Measurements from ENCODE around the gene MYF5. TPM values are rescaled to one million over a fixed set of nuclear protein-coding genes. Genes with fewer than 3 reads are reported as not detected.
A peak's percentile ranks its signal among the peaks of the same experiment; 100 is the strongest.

MYF5 gene
- polyA plus RNA-seq, 3 donors = not detected

DNA sequence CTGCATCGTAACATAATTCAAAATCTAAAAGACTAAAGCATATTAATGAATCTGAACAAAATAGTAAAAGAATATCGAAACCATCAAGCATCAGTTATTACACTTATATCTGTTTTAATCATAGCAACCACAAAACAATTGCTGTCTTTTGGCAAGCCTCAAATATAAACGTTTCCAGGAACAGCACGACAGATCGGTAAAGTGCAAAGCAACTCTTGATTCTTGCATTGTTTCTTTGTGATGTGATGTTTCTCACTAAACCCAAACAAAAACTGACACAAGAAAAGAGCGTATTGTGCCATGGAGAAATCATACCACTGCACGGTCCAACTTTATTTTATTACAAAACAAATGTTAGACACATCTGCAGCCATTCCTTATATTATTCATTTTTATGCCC is 18.5 kb upstream of the MYF5 start:
- Histone ChIP-seq H4K20me1 (ENCODE audit: insufficient read depth, low read length) (no peaks in the 10 kb centered on the region), H3K79me2 (ENCODE audit: insufficient read depth, low read length) (no peaks in the 10 kb centered on the region), H3K9me3 (replicated peaks in 1 of 2; ENCODE audit: control insufficient read depth in 1 of 2, insufficient read depth in 1 of 2, low read length in 2 of 2) (no peaks in the 10 kb centered on the region), H3K4me2 (replicated peaks; ENCODE audit: extremely low read depth, low read length, poor library complexity, severe bottlenecking) (no peak overlapping the region), H3K27ac (ENCODE audit: low read depth in 1 of 2, low read length in 2 of 2) (no peak overlapping the region), H3K9ac (ENCODE audit: insufficient read depth, low read length, poor library complexity, severe bottlenecking) (no peak overlapping the region), H3K4me1 (ENCODE audit: control insufficient read depth in 1 of 2, insufficient read depth in 2 of 2, low read length in 2 of 2) (no peaks in the 10 kb centered on the region), H3K27me3 (ENCODE audit: control insufficient read depth in 2 of 2, insufficient read depth in 2 of 2, low read length in 2 of 2) (no peaks in the 10 kb centered on the region), H3K4me3 (replicated peaks in 1 of 3; ENCODE audit: low read depth in 2 of 3, low read length in 3 of 3) (no peak overlapping the region), H2AFZ (ENCODE audit: insufficient read depth, low read depth, low read length, poor library complexity, severe bottlenecking) (no peak overlapping the region), H3K36me3 (replicated peaks in 1 of 2; ENCODE audit: control insufficient read depth in 1 of 2, insufficient read depth in 2 of 2, low read length in 2 of 2) (no peaks in the 10 kb centered on the region)
- Mint-ChIP-seq H3K27ac (no peak overlapping the region), H3K4me1 (no peaks in the 10 kb centered on the region), H3K4me3 (no peak overlapping the region), H3K9me3 (no peaks in the 10 kb centered on the region), H3K36me3 (no peaks in the 10 kb centered on the region), H3K27me3 (ENCODE audit: low read depth in 3 of 3) (peaks cover 2 to 6% (median 2%) of the 10 kb centered on the region in 3 donors)
- TF ChIP-seq, protein P1, sequence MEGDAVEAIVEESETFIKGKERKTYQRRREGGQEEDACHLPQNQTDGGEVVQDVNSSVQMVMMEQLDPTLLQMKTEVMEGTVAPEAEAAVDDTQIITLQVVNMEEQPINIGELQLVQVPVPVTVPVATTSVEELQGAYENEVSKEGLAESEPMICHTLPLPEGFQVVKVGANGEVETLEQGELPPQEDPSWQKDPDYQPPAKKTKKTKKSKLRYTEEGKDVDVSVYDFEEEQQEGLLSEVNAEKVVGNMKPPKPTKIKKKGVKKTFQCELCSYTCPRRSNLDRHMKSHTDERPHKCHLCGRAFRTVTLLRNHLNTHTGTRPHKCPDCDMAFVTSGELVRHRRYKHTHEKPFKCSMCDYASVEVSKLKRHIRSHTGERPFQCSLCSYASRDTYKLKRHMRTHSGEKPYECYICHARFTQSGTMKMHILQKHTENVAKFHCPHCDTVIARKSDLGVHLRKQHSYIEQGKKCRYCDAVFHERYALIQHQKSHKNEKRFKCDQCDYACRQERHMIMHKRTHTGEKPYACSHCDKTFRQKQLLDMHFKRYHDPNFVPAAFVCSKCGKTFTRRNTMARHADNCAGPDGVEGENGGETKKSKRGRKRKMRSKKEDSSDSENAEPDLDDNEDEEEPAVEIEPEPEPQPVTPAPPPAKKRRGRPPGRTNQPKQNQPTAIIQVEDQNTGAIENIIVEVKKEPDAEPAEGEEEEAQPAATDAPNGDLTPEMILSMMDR (IDR thresholded peaks at IDR 0.05) = no peak
- DNase-seq = no peak
- 92% methylated on average over 2 of the region's 7 CpGs for WGBS (ENCODE audit: insufficient coverage)
- intact Hi-C loops (cut with micrococcal nuclease) = no loop called here

GRCh38 chr12:80698847-80699542 is 17.7 kb upstream of the MYF5 start:
- H3K4me3 Mint-ChIP-seq = peak overlapping the region in 1 of 2 donors; percentile 19
- no peaks in the 10 kb centered on the region for H3K4me1 Mint-ChIP-seq
- Histone ChIP-seq H3K4me3 (replicated peaks in 1 of 3; ENCODE audit: low read depth in 2 of 3, low read length in 3 of 3) (no peak overlapping the region), H3K9me3 (replicated peaks in 1 of 2; ENCODE audit: control insufficient read depth in 1 of 2, insufficient read depth in 1 of 2, low read length in 2 of 2) (no peaks in the 10 kb centered on the region), H3K79me2 (ENCODE audit: insufficient read depth, low read length) (no peaks in the 10 kb centered on the region), H3K4me2 (replicated peaks; ENCODE audit: extremely low read depth, low read length, poor library complexity, severe bottlenecking) (no peak overlapping the region), H3K27me3 (ENCODE audit: control insufficient read depth in 2 of 2, insufficient read depth in 2 of 2, low read length in 2 of 2) (no peaks in the 10 kb centered on the region), H3K4me1 (ENCODE audit: control insufficient read depth in 1 of 2, insufficient read depth in 2 of 2, low read length in 2 of 2) (no peaks in the 10 kb centered on the region), H2AFZ (ENCODE audit: insufficient read depth, low read depth, low read length, poor library complexity, severe bottlenecking) (no peak overlapping the region), H3K36me3 (replicated peaks in 1 of 2; ENCODE audit: control insufficient read depth in 1 of 2, insufficient read depth in 2 of 2, low read length in 2 of 2) (no peaks in the 10 kb centered on the region), H3K9ac (ENCODE audit: insufficient read depth, low read length, poor library complexity, severe bottlenecking) (no peak overlapping the region), H3K27ac (ENCODE audit: low read depth in 1 of 2, low read length in 2 of 2) (no peak overlapping the region), H4K20me1 (ENCODE audit: insufficient read depth, low read length) (no peaks in the 10 kb centered on the region)
- no peak for DNase-seq
- intact Hi-C loops (cut with micrococcal nuclease) = no loop called here
- peaks cover 2 to 8% (median 3%) of the 10 kb centered on the region in 3 donors for H3K27me3 Mint-ChIP-seq (ENCODE audit: low read depth in 3 of 3)
- H3K9me3 Mint-ChIP-seq = no peaks in the 10 kb centered on the region
- no peak overlapping the region for H3K27ac Mint-ChIP-seq
- WGBS (ENCODE audit: insufficient coverage) = 63% methylated on average over 2 of the region's 7 CpGs
- TF ChIP-seq, protein P1 (IDR thresholded peaks at IDR 0.05) = no peak
- H3K36me3 Mint-ChIP-seq = no peaks in the 10 kb centered on the region
